Measurements from ENCODE around the gene GLT8D2.

Gene GLT8D2

DNA sequence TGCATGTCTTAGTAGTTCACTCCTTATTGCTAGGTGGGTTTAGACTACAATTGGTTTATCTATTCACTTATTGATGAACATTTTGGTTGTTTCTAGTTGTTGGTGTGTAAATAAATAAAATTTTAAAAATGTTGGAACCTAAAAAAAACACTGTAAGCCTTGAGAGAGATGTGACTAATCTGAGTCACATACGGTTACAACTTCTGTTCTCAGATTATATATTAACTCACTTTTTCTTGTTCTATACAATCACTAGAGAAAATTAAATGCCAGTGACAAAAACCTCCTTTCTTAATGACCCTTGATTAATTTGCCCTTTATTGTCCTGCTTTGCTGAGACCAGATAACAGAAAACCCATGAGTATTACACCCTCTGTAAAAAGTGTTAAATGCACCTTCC lies 91.4 kb downstream of the GLT8D2 start:
- no peak overlapping the region for H2BK5ac ChIP-seq (ENCODE audit: low read depth, low read length, poor library complexity, severe bottlenecking)
- no peak overlapping the region for H3K4me2 ChIP-seq (ENCODE audit: low read length, poor library complexity, severe bottlenecking)
- H3K4me3 ChIP-seq (ENCODE audit: insufficient read depth in 1 of 2, low read depth in 1 of 2, low read length in 2 of 2): no peak overlapping the region
- no peak overlapping the region for H3K14ac ChIP-seq (ENCODE audit: low read length in 2 of 2)
- H2BK120ac ChIP-seq (ENCODE audit: low read depth, low read length): no peak overlapping the region
- peaks cover 18% of the 10 kb centered on the region for H3K79me1 ChIP-seq (replicated peaks; ENCODE audit: low read length, poor library complexity, severe bottlenecking)
- no peak overlapping the region for H2AFZ ChIP-seq (ENCODE audit: low read depth, low read length)
- peaks cover 9% of the 10 kb centered on the region for H3K4me1 ChIP-seq (ENCODE audit: control insufficient read depth, insufficient read depth, low read depth, low read length)
- H3K27ac ChIP-seq (ENCODE audit: low read length, poor library complexity, severe bottlenecking): peak overlapping the region; percentile 58
- peaks cover 5 to 12% of the 10 kb centered on the region in 2 experiments for H3K36me3 ChIP-seq (ENCODE audit: control insufficient read depth in 1 of 2, insufficient read depth in 2 of 2, low read depth in 1 of 2, low read length in 2 of 2)
- H2BK15ac ChIP-seq (ENCODE audit: low read depth, poor library complexity, severe bottlenecking): no peak overlapping the region
- WGBS: 85% methylated on average over 1 of the region's 1 CpG
- H3K27me3 ChIP-seq (ENCODE audit: control insufficient read depth in 1 of 2, insufficient read depth in 1 of 2, low read length in 2 of 2): no peaks in the 10 kb centered on the region
- H2AK5ac ChIP-seq (ENCODE audit: low read length, severe bottlenecking): no peak overlapping the region
- no peak overlapping the region for H3K18ac ChIP-seq (ENCODE audit: low read depth in 1 of 2, low read length in 2 of 2)
- no peak overlapping the region for H4K8ac ChIP-seq (ENCODE audit: low read length)
- peak overlapping the region; percentile 24 for H3K9ac ChIP-seq (ENCODE audit: low read length)
- H2BK12ac ChIP-seq (ENCODE audit: low read length in 2 of 2): no peak overlapping the region
- DNase-seq: no peak
- H3K9me3 ChIP-seq (ENCODE audit: control insufficient read depth, low read length): no peaks in the 10 kb centered on the region
- no peak overlapping the region for H3K23ac ChIP-seq (ENCODE audit: low read length in 2 of 2)
- no peak overlapping the region for H3K4ac ChIP-seq (ENCODE audit: low read depth in 1 of 2, low read length in 2 of 2)
- H4K91ac ChIP-seq (ENCODE audit: low read length): no peak overlapping the region

DNA sequence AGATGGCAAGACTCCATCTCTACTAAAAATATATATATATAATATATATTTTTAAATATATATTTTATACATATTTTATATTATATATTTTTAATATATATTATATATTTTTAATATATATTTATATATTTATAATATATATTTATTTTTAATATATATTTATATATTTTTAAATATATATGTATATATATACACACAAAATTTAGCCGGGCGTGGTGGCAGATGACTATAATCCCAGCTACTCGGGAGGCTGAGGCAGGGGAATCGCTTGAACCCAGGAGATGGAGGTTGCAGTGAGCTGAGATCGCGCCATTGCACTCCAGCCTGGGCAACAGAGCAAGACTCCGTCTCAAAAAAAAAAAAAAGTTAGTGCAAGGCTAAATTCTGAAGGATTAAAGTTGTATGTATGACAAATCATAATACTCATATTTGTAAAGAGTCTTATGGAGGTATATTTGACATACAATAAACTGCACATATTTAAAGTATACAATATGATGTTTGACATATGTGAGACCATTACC lies 92.1 kb downstream of the GLT8D2 start:
- H3K4me2 ChIP-seq (ENCODE audit: low read length, poor library complexity, severe bottlenecking): peak overlapping the region; percentile 51
- H3K4me3 ChIP-seq (ENCODE audit: insufficient read depth in 1 of 2, low read depth in 1 of 2, low read length in 2 of 2): no peak overlapping the region
- DNase-seq: no peak
- H2BK12ac ChIP-seq (ENCODE audit: low read length in 2 of 2): no peak overlapping the region
- peak overlapping the region; percentile 85 for H3K27ac ChIP-seq (ENCODE audit: low read length, poor library complexity, severe bottlenecking)
- H2AFZ ChIP-seq (ENCODE audit: low read depth, low read length): no peak overlapping the region
- H2AK5ac ChIP-seq (ENCODE audit: low read length, severe bottlenecking): no peak overlapping the region
- 91% methylated on average over 6 of the region's 7 CpGs for WGBS
- H3K9me3 ChIP-seq (ENCODE audit: control insufficient read depth, low read length): no peaks in the 10 kb centered on the region
- no peak overlapping the region for H2BK15ac ChIP-seq (ENCODE audit: low read depth, poor library complexity, severe bottlenecking)
- H3K14ac ChIP-seq (ENCODE audit: low read length in 2 of 2): no peak overlapping the region
- H3K36me3 ChIP-seq (ENCODE audit: control insufficient read depth in 1 of 2, insufficient read depth in 2 of 2, low read depth in 1 of 2, low read length in 2 of 2): peaks cover 5 to 19% of the 10 kb centered on the region in 2 experiments
- no peak overlapping the region for H2BK120ac ChIP-seq (ENCODE audit: low read depth, low read length)
- no peak overlapping the region for H3K4ac ChIP-seq (ENCODE audit: low read depth in 1 of 2, low read length in 2 of 2)
- no peak overlapping the region for H2BK5ac ChIP-seq (ENCODE audit: low read depth, low read length, poor library complexity, severe bottlenecking)
- H4K8ac ChIP-seq (ENCODE audit: low read length): no peak overlapping the region
- H3K18ac ChIP-seq (ENCODE audit: low read depth in 1 of 2, low read length in 2 of 2): no peak overlapping the region
- peaks cover 8% of the 10 kb centered on the region for H3K4me1 ChIP-seq (ENCODE audit: control insufficient read depth, insufficient read depth, low read depth, low read length)
- H3K79me1 ChIP-seq (replicated peaks; ENCODE audit: low read length, poor library complexity, severe bottlenecking): peaks cover 21% of the 10 kb centered on the region
- no peak overlapping the region for H3K23ac ChIP-seq (ENCODE audit: low read length in 2 of 2)
- H4K91ac ChIP-seq (ENCODE audit: low read length): no peak overlapping the region
- H3K9ac ChIP-seq (ENCODE audit: low read length): peak overlapping the region; percentile 97
- H3K27me3 ChIP-seq (ENCODE audit: control insufficient read depth in 1 of 2, insufficient read depth in 1 of 2, low read length in 2 of 2): no peaks in the 10 kb centered on the region

DNA sequence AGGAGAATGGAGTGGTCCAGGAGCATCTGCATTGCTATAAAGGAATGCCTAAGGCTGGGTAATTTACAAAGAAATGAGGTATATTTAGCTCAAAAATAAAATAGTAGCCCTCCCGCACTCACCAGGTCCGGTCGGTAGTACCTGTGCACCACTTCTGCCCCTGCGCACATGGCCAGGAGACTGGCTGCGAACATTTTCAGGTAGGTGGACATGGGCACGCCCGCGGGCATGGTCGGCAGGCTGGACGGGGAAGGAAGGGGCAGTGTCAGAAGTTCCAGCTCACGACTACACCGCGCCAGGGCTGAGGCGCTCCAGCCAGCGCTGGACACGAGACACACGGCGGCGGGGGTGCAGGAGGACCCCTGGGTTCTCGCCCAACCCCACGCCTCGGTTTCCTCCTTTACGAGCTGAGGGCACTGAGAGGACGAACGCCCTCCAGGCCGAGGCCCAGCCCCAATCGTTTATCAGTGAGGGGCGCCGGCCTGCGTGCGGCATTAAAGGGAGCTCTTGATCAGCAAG lies 93.4 kb downstream of the GLT8D2 start:
- Histone ChIP-seq H3K4me1 (ENCODE audit: control insufficient read depth, insufficient read depth, low read depth, low read length) (peaks cover 6% of the 10 kb centered on the region), H3K4me3 (ENCODE audit: insufficient read depth in 1 of 2, low read depth in 1 of 2, low read length in 2 of 2) (peak overlapping the region; percentile 78 to 87), H4K91ac (ENCODE audit: low read length) (peak overlapping the region; percentile 87), H3K14ac (ENCODE audit: low read length in 2 of 2) (peak overlapping the region in 1 of 2 experiments; percentile 72), H3K79me1 (replicated peaks; ENCODE audit: low read length, poor library complexity, severe bottlenecking) (peaks cover 20% of the 10 kb centered on the region), H2BK15ac (ENCODE audit: low read depth, poor library complexity, severe bottlenecking) (no peak overlapping the region), H2BK5ac (ENCODE audit: low read depth, low read length, poor library complexity, severe bottlenecking) (peak overlapping the region; percentile 66), H3K27me3 (ENCODE audit: control insufficient read depth in 1 of 2, insufficient read depth in 1 of 2, low read length in 2 of 2) (no peaks in the 10 kb centered on the region), H3K27ac (ENCODE audit: low read length, poor library complexity, severe bottlenecking) (peak overlapping the region; percentile 85), H3K4ac (ENCODE audit: low read depth in 1 of 2, low read length in 2 of 2) (peak overlapping the region; percentile 75 to 90), H2BK120ac (ENCODE audit: low read depth, low read length) (no peak overlapping the region), H4K8ac (ENCODE audit: low read length) (peak overlapping the region; percentile 96), H2AFZ (ENCODE audit: low read depth, low read length) (peak overlapping the region; percentile 65), H3K4me2 (ENCODE audit: low read length, poor library complexity, severe bottlenecking) (peak overlapping the region; percentile 69), H2BK12ac (ENCODE audit: low read length in 2 of 2) (peak overlapping the region in 1 of 2 experiments; percentile 1), H3K36me3 (ENCODE audit: control insufficient read depth in 1 of 2, insufficient read depth in 2 of 2, low read depth in 1 of 2, low read length in 2 of 2) (peaks cover 7 to 32% of the 10 kb centered on the region in 2 experiments), H3K9me3 (ENCODE audit: control insufficient read depth, low read length) (no peaks in the 10 kb centered on the region), H3K18ac (ENCODE audit: low read depth in 1 of 2, low read length in 2 of 2) (peak overlapping the region; percentile 65 to 94), H3K23ac (ENCODE audit: low read length in 2 of 2) (peak overlapping the region in 1 of 2 experiments; percentile 28), H2AK5ac (ENCODE audit: low read length, severe bottlenecking) (peak overlapping the region; percentile 3), H3K9ac (ENCODE audit: low read length) (peak overlapping the region; percentile 97)
- 2% methylated on average over 31 of the region's 31 CpGs for WGBS
- no peak for DNase-seq

DNA sequence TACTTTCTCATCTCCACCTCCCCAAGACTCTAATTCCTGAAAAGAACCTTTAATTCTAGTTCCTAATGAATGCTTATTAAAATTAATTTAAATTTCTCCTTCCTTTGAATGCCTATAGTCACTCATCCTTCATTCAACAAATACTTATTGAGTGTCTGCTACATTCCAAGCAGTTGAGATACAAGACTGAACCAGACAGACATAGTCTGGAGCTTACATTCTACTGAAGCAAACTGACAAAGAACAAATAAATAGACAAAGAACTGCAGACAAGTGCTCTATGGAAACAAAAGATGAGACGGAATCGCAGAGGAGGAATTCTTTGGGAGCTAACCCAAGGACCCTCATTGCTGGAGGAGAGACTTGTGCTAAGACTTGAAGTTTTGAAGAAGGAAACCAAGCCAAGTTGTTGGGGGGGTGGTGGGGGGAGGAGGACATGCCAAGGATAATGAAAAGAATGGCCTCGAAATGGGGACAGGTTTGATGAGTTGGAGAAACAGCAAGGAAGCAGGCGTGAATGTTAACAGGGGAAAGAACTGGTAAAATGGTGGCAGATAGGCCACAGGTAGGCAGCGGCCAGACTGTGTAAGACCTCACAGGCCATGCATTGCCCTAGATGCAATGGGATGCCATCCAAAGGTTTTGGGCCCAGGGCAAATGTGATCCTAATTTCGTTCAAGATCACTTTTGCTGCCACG lies 94.0 kb downstream of the GLT8D2 start:
- peaks cover 7 to 38% of the 10 kb centered on the region in 2 experiments for H3K36me3 ChIP-seq (ENCODE audit: control insufficient read depth in 1 of 2, insufficient read depth in 2 of 2, low read depth in 1 of 2, low read length in 2 of 2)
- no peaks in the 10 kb centered on the region for H3K27me3 ChIP-seq (ENCODE audit: control insufficient read depth in 1 of 2, insufficient read depth in 1 of 2, low read length in 2 of 2)
- peak; percentile 26 for DNase-seq
- H2BK15ac ChIP-seq (ENCODE audit: low read depth, poor library complexity, severe bottlenecking): no peak overlapping the region
- H3K4me3 ChIP-seq (ENCODE audit: insufficient read depth in 1 of 2, low read depth in 1 of 2, low read length in 2 of 2): peak overlapping the region; percentile 78 to 87
- WGBS: 30% methylated on average over 7 of the region's 7 CpGs
- H3K9ac ChIP-seq (ENCODE audit: low read length): peak overlapping the region; percentile 97
- peaks cover 18% of the 10 kb centered on the region for H3K79me1 ChIP-seq (replicated peaks; ENCODE audit: low read length, poor library complexity, severe bottlenecking)
- H3K14ac ChIP-seq (ENCODE audit: low read length in 2 of 2): peak overlapping the region in 1 of 2 experiments; percentile 29
- H2BK12ac ChIP-seq (ENCODE audit: low read length in 2 of 2): peak overlapping the region in 1 of 2 experiments; percentile 29
- no peak overlapping the region for H2BK120ac ChIP-seq (ENCODE audit: low read depth, low read length)
- H3K4ac ChIP-seq (ENCODE audit: low read depth in 1 of 2, low read length in 2 of 2): peak overlapping the region in 1 of 2 experiments; percentile 90
- no peaks in the 10 kb centered on the region for H3K9me3 ChIP-seq (ENCODE audit: control insufficient read depth, low read length)
- peak overlapping the region; percentile 69 for H3K4me2 ChIP-seq (ENCODE audit: low read length, poor library complexity, severe bottlenecking)
- H3K4me1 ChIP-seq (ENCODE audit: control insufficient read depth, insufficient read depth, low read depth, low read length): peaks cover 6% of the 10 kb centered on the region
- peak overlapping the region; percentile 34 for H4K91ac ChIP-seq (ENCODE audit: low read length)
- H3K18ac ChIP-seq (ENCODE audit: low read depth in 1 of 2, low read length in 2 of 2): no peak overlapping the region
- H4K8ac ChIP-seq (ENCODE audit: low read length): peak overlapping the region; percentile 52
- H3K23ac ChIP-seq (ENCODE audit: low read length in 2 of 2): no peak overlapping the region
- peak overlapping the region; percentile 3 for H2AK5ac ChIP-seq (ENCODE audit: low read length, severe bottlenecking)
- no peak overlapping the region for H2AFZ ChIP-seq (ENCODE audit: low read depth, low read length)
- peak overlapping the region; percentile 85 for H3K27ac ChIP-seq (ENCODE audit: low read length, poor library complexity, severe bottlenecking)
- H2BK5ac ChIP-seq (ENCODE audit: low read depth, low read length, poor library complexity, severe bottlenecking): peak overlapping the region; percentile 21
